Activated CD8-positive, alpha-beta memory T cell treated with anti-CD3 and anti-CD28 coated beads, Interleukin-2, amount 50 U/mL, for 24 hours (primary cell): ENCODE data around the gene FBXO21.
"Not testable (repeated sequence)": the region's sequence is repeated elsewhere in the genome, so short reads cannot be mapped to it uniquely, and the experiment has no call there.

Experiments used
- DNase-seq: peaks from one replicate; pipeline ENCODE4 v3.0.0-alpha.2; 2020; ENCODE audit errors: extremely low read depth

The FBXO21 gene

GRCh38 chr12:117109943-117110635 lies 80.2 kb downstream of the FBXO21 start:
- no peak for DNase-seq

- no peak for DNase-seq
These were observed 84.4 kb downstream of the FBXO21 start for GRCh38 chr12:117105902-117106301.

- DNase-seq, result not testable (repeated sequence)
These were observed 86.3 kb downstream of the FBXO21 start for GRCh38 chr12:117104003-117104402.

GRCh38 chr12:117102800-117103181 lies 87.5 kb downstream of the FBXO21 start:
- no peak for DNase-seq

- DNase-seq, result no peak
These were observed 88.1 kb downstream of the FBXO21 start for GRCh38 chr12:117101953-117102799.

GRCh38 chr12:117100851-117101673 lies 89.2 kb downstream of the FBXO21 start:
- no peak for DNase-seq

- no peak for DNase-seq
These were observed 90.0 kb downstream of the FBXO21 start for GRCh38 chr12:117100251-117100650.

- no peak for DNase-seq
These were observed 91.7 kb downstream of the FBXO21 start for GRCh38 chr12:117098361-117099217.

GRCh38 chr12:117098024-117098360 lies 92.3 kb downstream of the FBXO21 start:
- DNase-seq, result no peak

- DNase-seq, result no peak
These were observed 93.1 kb downstream of the FBXO21 start for GRCh38 chr12:117097159-117097558.

GRCh38 chr12:117096501-117097042 lies 93.7 kb downstream of the FBXO21 start:
- no peak for DNase-seq

GRCh38 chr12:117095191-117095590 lies 95.1 kb downstream of the FBXO21 start:
- not testable (repeated sequence) for DNase-seq

GRCh38 chr12:117093918-117094630 lies 96.2 kb downstream of the FBXO21 start:
- DNase-seq, result no peak

GRCh38 chr12:117093431-117093830 lies 96.8 kb downstream of the FBXO21 start:
- no peak for DNase-seq

GRCh38 chr12:117092886-117093285 lies 97.4 kb downstream of the FBXO21 start:
- no peak for DNase-seq

GRCh38 chr12:117092511-117092780 lies 97.8 kb downstream of the FBXO21 start:
- DNase-seq, result no peak
